ENCODE data around the gene PHTF2.

Gene PHTF2

DNA sequence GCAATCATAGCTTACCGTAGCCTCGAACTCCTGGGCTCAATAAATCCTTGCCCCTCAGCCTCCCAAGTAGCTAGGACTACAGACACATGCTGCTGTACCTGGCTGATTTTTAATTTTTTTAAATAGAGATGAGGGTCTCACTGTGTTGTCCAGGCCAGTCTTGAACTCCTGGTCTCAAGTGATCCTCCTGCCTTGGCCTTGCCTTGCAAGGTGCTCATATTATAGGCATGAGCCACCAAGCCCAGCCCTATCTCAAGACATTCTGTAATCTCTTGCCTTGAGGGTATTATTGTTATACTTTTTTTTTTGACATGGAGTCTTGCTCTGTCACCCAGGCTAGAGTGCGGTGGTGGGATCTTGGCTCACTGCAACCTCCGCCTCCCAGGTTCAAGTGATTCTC lies 86.6 kb downstream of the PHTF2 start:
- no peak for DNase-seq

DNA sequence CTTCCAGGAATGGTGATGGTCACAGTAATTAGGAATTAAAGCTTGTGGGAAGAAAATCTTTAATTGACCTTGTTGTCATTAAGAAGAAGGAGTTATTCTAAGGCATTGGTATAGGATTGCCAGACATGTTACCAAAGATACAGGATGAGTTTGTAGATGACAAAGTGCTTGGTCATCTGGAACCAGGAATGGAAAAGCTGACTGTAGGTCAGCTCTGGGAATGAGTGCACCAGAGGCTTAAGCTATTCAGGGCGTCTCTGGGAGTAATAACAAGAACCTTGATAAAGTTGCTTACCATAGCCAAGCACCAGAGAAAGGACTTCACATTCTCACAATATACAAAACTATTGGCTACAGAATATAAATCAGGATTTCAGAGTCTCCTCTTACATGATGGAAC lies 89.0 kb downstream of the PHTF2 start:
- no peak for DNase-seq

DNA sequence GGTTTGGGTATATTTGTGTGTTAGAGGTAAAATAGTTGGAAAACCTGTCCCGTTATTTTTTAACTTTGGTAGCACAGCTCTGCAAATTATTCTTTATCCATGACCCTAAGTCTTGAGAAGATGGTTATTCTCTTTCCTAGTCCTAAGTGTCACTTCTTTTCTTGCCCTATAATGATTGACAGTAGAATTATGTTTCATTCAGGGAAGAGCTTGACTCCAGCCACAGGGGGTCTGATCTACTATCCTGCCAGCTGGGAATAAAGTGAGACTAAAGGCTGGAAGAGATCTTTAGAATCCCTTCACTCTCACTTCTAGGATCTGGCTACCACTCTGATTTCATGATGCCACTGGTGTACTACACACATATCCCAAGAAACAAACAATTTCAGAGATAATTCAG lies 90.4 kb downstream of the PHTF2 start:
- no peak for DNase-seq

DNA sequence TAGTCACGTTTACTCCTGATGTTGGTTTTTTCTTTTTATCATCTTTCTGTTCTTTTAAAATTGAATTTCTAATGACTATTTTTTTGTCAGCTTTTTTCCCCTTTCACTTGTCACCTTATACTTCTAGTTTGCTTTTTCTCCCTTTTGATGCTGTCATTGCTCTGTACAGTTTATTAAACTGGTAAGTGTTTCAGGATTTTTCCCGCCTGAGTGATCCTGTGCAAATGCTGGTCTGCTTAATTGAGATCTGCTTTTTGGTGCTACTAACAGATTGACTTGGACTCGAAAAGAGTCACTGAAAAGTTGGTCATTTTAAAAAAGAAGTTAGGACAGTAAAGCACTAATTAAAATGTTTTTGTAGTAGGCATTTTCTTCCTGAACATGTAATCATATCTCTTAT lies 95.2 kb downstream of the PHTF2 start:
- DNase-seq: no peak

DNA sequence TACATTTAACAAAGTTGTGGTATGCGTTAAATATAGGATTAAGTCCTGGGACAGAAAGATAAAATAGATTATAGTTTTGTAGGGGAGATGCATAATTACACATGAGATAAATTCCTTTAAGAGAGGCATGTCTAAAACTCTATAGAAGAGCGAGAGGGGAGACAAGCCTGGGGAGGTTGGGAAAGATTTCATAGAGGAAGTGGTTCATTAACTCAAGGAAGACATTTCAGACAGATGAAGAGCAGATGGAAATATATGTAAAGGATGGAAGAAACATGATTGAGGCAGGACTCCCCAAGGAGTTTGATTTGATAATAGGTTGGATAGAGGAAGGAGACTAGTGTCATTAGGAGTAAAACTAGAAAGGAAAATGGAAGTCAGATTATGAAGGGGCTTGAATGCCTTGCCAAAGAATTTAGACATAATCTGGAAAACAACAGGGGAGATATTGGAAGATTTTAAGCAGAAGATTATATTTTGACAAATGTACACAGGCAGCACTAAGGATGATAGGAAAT lies 96.1 kb downstream of the PHTF2 start:
- no peak for DNase-seq

DNA sequence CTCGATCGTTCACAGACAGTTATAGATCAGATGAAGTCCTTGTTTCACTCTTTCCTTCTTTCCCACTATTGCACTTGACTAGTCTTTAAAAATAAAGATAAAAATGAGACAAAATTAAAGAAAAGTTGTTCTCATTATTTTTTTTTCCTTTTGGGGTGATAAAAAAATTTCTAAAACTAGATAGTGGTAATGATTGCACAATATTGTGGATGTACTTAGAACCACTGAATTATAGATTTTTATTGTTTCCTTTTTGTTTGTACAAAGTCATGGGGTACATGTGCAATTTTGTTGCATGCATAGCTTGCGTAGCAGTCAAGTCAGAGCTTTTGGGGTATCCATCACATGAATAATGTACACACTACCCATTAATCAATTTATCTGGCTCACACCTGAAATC lies 97.3 kb downstream of the PHTF2 start:
- no peak for DNase-seq

DNA sequence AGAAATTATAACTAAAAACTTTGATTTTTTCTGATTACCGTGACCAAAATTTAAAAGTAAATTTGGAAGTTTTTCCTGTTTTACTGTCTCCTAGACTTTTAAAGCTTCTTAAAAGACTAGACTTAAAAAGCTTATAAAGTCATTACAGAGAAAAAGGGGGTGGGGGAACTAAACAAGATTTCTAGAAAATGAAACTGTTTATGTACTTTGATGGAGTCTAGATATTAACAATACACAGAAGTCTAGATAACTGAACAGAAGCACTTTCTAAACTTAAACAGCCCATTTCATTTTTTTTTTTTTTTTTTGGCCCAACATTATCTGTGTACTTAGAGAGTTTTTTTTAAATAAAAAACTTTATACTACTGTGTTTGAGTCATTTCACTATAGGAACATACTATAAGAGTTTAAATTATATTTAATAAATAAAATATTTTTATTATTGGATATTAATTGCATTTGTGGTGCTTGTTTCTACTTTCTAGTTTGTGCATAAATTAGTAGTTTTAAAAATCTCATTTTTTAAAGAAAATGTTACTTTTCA lies 98.5 kb downstream of the PHTF2 start:
- no peak for DNase-seq

DNA sequence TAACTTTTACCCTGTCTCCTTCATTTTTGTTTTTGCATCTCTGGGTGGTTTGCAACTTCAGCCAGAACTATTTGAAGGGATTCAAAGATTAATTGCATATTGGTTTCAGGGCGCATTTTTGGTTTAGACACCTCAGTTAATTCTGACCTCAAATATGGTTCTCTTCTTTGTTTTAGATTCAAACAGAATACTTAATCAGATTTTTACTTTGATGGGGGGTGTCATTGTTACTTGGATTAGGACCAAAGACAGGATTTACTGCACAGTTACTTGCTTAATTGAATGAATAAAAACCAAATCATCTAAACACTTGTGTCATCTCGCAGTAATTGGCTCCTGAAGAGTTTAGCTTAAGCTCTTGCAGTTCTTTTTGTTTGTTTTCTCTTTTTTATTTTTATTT lies 100.9 kb downstream of the PHTF2 start:
- no peak for DNase-seq

DNA sequence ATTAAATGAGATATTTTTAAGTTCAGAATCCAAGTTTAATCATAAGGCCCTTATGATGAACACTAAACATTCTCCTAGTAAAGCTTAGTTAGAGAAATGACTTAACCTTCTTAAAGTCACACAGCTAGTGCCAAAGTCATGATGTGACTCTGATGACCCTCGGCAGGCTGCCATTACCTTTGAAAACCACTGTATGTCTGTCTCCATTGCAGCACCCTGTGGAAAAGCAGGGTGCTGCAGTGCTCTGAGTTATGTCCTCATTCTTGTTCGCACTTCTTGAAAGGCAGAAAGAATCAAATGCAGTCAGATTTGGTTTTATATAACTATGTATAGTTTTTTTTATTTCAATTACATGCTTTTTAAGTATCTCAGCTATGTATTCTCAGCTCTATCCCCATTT lies 105.0 kb downstream of the PHTF2 start:
- DNase-seq: no peak

DNA sequence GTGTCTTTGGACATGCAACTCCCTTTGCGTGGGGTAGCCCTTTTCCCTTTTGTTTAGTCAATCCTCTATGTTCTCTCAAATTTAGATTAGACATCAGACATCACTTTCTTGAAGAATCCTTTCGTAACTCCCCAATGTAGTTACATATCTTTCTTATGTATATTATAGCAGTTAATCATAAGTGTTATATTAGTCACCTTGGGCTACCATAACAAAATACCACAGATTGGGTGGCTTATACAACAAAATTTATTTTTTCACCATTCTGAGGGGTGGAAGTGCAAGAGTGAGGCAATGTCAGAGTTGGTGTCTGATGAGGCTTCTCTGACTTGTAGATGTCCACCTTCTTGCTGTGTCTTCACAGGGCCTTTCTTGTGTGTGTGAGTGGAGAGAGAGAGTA lies 105.7 kb downstream of the PHTF2 start:
- no peak for DNase-seq

DNA sequence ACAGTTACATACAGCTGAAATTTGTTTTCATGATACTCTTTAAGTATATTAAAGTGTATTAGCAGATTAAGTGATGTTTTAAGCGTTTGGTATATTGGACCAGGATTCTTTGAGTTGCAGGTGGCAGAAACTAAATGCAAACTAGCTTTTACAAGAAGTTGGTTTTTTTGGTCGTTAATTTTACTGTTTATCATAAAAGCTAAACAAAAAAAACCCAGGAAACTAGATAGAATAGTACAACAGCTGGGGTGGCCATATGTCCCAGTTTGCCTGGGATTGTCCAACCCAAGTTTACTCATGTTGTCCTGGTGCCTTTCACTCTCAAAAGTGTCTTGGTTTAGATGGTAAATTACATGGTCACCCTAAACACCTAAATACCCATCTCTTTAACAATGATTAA lies 108.7 kb downstream of the PHTF2 start:
- DNase-seq: no peak

DNA sequence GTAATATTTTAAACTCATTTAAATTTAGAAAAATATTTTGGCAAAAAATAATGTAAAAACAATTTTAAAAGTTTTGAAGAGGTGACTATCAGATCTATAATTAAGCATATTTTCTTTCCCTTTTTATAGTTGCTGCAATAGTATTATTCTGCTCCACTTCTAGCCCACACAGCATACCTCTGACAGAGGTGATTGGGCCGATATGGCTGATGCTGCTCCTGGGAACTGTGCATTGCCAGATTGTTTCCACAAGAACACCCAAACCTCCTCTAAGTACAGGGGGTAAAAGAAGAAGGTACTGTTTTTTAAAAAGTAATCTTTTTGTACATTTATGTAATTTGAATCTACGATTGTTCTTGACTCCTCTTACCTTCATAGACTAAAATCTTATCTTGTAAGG lies 110.1 kb downstream of the PHTF2 start:
- no peak for DNase-seq

DNA sequence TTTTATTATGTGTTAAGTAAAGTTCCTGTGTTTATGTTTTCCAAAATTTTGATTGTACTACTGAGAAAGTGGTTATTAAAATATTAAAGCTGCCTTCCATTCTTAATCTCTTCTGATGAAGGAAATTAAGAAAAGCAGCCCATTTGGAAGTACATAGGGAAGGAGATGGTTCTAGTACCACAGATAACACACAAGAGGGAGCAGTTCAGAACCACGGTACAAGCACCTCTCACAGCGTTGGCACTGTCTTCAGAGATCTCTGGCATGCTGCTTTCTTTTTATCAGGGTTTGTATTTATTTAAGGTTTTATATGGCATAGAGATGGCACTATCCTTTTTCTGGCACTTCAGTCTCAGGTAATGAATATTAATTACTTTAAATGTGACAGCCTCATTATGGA lies 111.6 kb downstream of the PHTF2 start:
- no peak for DNase-seq

DNA sequence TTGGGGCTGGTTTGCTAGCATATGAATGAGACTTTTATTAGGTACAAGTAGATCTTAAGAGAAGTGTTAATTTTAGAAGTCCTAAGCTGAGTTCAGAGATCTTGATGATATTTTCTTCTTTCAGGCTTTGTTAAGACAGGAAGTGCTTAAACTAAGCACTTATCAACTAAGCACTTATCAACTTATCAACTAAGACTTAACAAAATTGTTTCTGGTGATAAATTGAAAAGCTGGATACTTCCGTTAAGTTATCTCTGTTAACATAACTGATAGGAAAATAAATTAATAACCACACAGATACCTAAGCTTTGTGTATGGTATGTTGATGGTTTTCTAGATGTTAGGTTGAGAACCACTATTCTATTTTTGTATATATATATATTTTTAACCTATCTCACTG lies 113.7 kb downstream of the PHTF2 start:
- no peak for DNase-seq

DNA sequence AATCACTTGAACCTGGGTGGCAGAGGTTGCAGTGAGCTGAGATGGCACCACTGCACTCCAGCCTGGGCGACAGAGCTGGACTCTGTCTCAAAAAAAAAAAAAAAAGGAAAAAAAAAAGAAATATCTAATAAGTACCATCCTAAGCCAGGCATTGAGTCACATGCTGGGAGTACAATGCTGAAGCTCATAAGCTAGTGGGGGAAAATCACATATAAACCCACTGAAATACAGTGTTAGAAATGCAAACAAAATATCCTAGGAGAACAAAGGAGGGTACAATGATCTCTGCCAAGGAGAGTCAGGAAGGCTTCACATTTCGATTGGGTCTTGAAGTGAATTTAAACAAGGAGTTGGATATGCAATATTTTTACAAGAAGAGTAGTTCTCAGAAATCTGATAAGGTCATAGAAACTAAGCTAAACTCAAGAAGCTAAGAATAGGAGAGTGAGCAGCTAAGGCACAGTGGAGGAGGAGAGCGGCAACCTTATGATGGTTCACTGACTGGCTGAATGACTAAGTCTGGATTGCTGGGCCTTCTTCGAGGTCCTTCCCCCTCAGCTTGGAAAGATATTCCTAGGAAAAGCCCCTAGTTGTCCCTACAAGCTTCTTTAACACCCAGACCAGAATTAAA lies 115.5 kb downstream of the PHTF2 start:
- no peak for DNase-seq

DNA sequence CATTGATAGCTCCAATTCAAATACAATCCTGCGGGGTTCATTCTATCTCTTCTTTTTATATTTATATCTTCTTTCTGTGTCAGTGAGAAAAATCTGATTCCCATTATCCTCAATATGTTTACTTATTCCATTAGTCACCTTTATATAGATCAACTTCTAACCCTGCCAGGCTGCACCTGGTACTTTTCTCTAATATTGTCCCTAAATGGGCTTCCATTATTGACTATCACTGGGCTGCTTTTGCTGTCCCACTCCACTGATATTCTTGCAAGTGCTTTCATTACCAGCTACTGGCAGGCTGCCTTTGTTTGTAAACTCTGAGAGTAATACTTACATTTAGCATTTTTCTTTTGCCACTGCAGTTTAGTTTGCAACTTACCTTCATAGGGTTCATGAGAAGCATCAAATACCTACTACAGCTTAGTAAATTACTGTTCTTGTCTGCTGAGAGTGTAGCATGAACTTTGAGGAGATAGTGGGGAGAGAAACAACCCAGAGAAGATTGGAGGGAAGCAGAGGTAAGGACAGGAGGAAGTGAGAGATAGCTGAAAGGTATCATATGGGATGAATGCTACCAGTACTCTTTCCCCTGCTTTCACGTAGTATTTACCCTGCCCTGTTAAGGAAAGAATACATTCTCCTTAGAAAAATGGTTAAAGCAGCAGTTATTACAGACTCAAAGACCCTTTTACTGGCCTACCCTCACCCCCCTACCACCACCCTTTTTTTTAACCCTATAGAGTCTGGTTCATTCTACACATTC lies 119.1 kb downstream of the PHTF2 start:
- DNase-seq: no peak

DNA sequence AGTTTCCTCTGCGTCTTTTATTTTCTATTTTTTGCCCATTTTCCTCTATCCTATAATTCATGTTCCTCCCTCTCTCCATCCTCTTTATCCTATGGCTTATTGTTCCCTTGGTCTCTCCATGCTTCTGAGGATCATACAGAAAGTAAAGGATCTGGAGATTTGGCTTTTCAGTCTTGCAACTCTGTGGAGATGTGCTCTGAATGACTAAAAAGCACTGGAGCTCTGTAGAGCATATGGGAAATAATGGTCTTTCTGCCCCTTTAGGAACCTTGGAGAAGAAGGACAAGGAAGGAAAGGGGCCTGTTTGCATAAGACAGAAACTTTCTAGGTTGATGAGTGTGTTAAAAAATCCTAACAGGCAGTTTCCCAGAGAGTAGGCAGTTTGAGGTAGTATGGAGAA lies 120.1 kb downstream of the PHTF2 start:
- no peak for DNase-seq

DNA sequence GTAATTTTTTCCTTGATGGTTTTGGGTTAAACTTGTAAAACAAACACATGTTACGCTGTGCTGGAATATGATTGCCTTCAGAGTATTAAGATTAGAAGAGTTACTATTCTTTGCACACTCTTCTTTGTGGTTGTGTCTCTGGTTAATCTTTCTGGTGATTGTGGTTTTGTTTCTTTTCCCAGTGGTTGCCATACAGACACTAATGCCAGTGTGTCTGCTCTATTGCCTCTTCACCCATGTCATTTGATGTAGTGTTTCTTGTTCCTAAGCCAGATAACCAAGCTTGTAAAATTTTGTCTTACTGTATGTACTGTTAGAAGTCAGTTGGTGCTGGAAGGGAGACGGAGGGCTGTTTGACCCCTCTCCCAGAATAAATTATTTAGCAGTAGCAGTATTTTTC lies 124.8 kb downstream of the PHTF2 start:
- DNase-seq: no peak

DNA sequence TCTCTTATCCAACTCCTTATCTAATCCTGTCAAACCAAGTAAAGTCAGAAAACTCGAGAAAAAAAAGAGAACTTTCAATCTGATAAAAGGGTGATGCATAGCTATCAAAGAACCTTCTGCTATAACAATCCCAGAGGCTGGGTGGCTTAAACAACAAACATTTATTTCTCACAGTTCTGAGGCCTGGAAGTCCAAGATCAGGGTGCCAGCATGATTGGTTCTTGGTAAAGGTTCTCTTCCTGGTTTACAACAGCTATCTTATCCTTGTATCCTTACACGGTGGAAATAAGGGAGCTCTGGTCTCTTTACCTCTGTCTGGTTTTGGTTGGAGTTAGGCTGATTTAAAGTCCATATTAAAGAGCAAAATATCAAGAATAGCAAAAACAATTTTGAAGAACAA lies 131.9 kb downstream of the PHTF2 start:
- no peak for DNase-seq

DNA sequence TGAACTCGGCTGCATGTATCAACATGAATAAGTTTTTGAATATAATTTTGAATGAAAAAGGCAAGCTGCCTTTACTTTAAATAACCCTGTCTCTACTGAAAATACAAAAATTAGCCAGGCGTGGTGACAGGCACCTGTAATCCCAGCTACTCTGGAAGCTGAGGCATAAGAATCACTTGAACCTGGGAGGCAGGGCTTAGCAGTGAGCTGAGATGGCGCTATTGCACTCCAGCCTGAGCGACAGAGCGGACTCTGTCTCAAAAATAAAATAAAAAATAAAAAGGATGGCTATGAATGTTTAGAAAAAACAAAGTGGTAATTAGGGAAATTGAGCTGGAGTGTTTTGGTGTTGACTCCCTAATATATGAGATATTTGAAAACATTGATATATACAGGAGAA lies 133.3 kb downstream of the PHTF2 start:
- DNase-seq: no peak

DNA sequence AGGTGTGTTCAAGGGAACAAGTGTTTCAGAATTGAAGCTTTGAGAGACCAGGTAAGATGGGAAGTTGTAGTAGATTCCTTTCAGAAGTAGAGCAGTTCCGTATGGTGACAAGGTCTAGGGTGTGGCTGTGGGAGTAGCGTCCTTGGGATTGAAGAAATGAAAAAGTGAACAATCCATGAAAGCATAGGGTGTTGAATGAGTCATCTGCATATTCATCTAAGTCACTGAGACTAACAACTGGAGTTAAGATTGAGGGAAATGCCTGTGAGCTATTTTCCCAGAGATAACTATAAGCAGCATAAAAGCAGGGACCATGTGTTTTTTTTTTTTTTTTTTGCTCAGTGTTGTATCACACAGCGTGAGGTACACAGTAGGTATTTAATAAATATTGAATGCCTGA lies 134.8 kb downstream of the PHTF2 start:
- DNase-seq: no peak

DNA sequence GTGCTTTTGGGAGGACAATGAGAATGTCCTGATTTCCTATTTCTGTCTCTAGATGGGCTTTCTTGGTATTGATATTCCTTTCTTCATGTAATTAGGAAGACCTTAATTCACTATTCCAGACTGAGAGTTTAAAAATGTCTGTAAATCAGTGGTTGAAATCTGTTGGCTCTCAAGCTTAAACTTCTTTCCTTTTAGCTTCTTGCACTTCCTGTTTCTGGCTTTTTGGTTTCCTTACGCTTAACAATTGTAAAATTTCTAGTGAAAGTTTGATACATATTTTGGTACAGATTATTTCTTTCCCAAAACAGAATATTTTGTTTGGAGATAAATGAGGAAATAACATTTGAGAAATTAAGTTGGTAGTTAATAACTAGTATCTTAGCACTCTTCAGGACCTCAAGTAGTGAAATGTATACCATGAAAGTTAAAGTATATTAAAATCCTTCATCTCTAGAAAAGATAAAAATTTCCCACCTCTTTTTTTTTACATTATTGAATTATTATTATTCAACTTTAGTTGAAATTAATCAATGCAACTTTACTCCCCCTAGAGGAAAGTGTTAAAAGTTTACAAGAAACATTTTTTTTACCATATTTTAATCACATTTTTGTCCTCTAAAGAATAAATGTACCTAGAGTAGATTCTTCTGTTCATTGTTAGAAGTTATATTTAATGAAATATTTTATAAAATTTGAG lies 137.2 kb downstream of the PHTF2 start:
- no peak for DNase-seq

DNA sequence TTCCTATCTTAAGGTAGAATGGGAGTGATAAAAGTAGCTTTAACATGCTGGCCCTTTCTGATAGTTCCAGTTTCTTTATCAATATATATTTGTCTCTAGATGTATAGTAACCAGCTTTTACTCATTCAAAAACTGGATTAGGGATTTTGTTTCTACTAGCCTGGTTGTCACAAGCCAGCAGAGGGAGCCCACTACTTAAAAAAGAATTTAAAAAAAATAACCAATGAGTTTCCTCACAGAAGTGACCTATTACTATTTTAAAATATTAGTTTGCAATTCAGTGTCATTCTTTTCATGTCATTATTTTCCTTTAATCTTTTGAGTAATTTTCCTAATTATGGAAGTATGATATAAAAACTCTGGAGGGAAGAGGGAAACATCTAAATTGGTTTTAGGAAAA lies 142.1 kb downstream of the PHTF2 start:
- DNase-seq: no peak

DNA sequence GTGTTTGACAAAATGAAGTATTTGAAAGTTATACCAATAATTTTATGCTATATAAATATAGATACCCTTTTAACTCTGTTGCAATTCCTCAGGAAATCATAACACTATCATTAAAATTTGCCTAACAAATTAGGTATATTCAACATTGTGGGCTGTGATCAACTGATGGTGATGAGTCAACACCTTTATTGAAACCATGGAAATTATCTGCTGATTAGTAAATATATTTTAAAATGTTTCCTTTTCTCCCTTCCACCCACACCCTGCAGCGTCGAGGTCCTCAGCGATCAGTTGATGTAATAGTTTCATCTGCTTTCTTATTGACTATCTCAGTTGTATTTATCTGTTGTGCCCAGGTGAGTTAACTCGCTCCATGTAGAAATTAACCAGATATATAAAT lies 143.9 kb downstream of the PHTF2 start:
- DNase-seq: no peak

All from effector CD4-positive, alpha-beta T cell (primary cell).